ACHN (cell line): ENCODE data around the gene PES1.
"Not testable (repeated sequence)": the region's sequence is repeated elsewhere in the genome, so short reads cannot be mapped to it uniquely, and the experiment has no call there.

Experiments
- DNase-seq: peaks from one replicate; pipeline ENCODE4 v3.0.0-alpha.2; 2015
- in situ Hi-C: cut with HindIII; loops from 2 replicates; pipeline ENCODE4 v1.10.0; 2017; ENCODE audit warnings: low sequenced_read_pairs, low pct_ligation_motif_present, low pct_unique_long_range_greater_than_20kb

Gene PES1

GRCh38 chr22:30562366-30562765, 29.3 kb downstream of the PES1 start:
- peak; percentile 84 for DNase-seq
- in situ Hi-C loops = no loop called here

- DNase-seq = peak; percentile 15
- in situ Hi-C loops = no loop called here
Measured at GRCh38 chr22:30561402-30562189, 30.1 kb downstream of the PES1 start.

- in situ Hi-C loops = not testable (repeated sequence)
- DNase-seq = peak; percentile 54
Measured at GRCh38 chr22:30560643-30561202, 31.0 kb downstream of the PES1 start.

- no peak for DNase-seq
- in situ Hi-C loops = no loop called here
Measured at GRCh38 chr22:30559889-30560288, 31.8 kb downstream of the PES1 start.

GRCh38 chr22:30557243-30557642, 34.5 kb downstream of the PES1 start:
- in situ Hi-C loops = no loop called here
- no peak for DNase-seq

- DNase-seq = peak; percentile 21
- in situ Hi-C loops = no loop called here
Measured at GRCh38 chr22:30556388-30556787, 35.3 kb downstream of the PES1 start.

- in situ Hi-C loops = no loop called here
- no peak for DNase-seq
Measured at GRCh38 chr22:30555282-30556210, 36.2 kb downstream of the PES1 start.

GRCh38 chr22:30553971-30554370, 37.7 kb downstream of the PES1 start:
- in situ Hi-C loops = no loop called here

GRCh38 chr22:30552719-30553118, 39.0 kb downstream of the PES1 start:
- in situ Hi-C loops = no loop called here
- no peak for DNase-seq

More at GRCh38 chr22:30553971-30554370, 37.7 kb downstream of the PES1 start:
- DNase-seq = no peak

GRCh38 chr22:30551813-30552212, 39.9 kb downstream of the PES1 start:
- DNase-seq, in situ Hi-C loops: not testable (repeated sequence)

- no peak for DNase-seq
- in situ Hi-C loops = no loop called here
Measured at GRCh38 chr22:30547188-30547587, 44.5 kb downstream of the PES1 start.

GRCh38 chr22:30546616-30547015, 45.1 kb downstream of the PES1 start, which contains the start of gene SEC14L6:
Gene SEC14L6 (minus strand): TSS chr22:30546741. CDS start chr22:30546682, 59 bp downstream.
- in situ Hi-C loops = no loop called here
- no peak for DNase-seq

- in situ Hi-C loops = no loop called here
Measured at GRCh38 chr22:30542811-30543188, 48.9 kb downstream of the PES1 start.

GRCh38 chr22:30541961-30542810, 49.5 kb downstream of the PES1 start:
- peak; percentile 35 for DNase-seq
- in situ Hi-C loops = no loop called here

More at GRCh38 chr22:30542811-30543188, 48.9 kb downstream of the PES1 start:
- no peak for DNase-seq

- in situ Hi-C loops = not testable (repeated sequence)
- DNase-seq = peak; percentile 51
Measured at GRCh38 chr22:30541511-30541910, 50.2 kb downstream of the PES1 start.

GRCh38 chr22:30539368-30539767, 52.3 kb downstream of the PES1 start:
- in situ Hi-C loops = no loop called here
- no peak for DNase-seq

- in situ Hi-C loops = no loop called here
- peak; percentile 35 for DNase-seq
Measured at GRCh38 chr22:30538280-30538679, 53.4 kb downstream of the PES1 start.

- in situ Hi-C loops = no loop called here
- DNase-seq = no peak
Measured at GRCh38 chr22:30537083-30537731, 54.5 kb downstream of the PES1 start.
